Peyer's patch (tissue), 4 donors: Measurements from ENCODE around the gene LRRC25. TPM values are rescaled to one million over a fixed set of nuclear protein-coding genes. Genes with fewer than 3 reads are reported as not detected.

Experiments
- DNase-seq, 3 donors: peaks; one replicate each; pipeline ENCODE4 v3.0.0-alpha.2; 2017 to 2019
- H3K27ac ChIP-seq, 4 donors: fragments of 200-600 bp; sonication (generic); one replicate each; pipeline ENCODE4 v1.5.1; 2016 to 2019
- H3K27me3 ChIP-seq, 2 donors: fragments of 200-600 bp; sonication (generic); one replicate each; pipeline ENCODE4 v1.5.1; 2019
- H3K36me3 ChIP-seq, 3 donors: fragments of 200-600 bp; sonication (generic); one replicate each; pipeline ENCODE4 v1.5.1; 2016 to 2019
- H3K4me1 ChIP-seq, 4 donors: fragments of 200-600 bp; sonication (generic); one replicate each; pipeline ENCODE4 v1.5.1; 2016 to 2019
- H3K4me3 ChIP-seq, 4 donors: fragments of 200-600 bp; sonication (generic); 1 replicate in 3 of 4; 2 replicates in 1 of 4; pipeline ENCODE4 v1.5.1; 2016 to 2019; ENCODE audit warnings: mild to moderate bottlenecking in 1 of 4
- H3K9me3 ChIP-seq, 4 donors: fragments of 200-600 bp; sonication (generic); one replicate each; pipeline ENCODE4 v1.5.1; 2016 to 2019; ENCODE audit warnings: mild to moderate bottlenecking in 1 of 4
- CTCF ChIP-seq, 6 experiments: fragments of 450-650 bp in 4 of 6; fragments of 200-600 bp in 2 of 6; sonication (generic) in 1 of 6; IDR thresholded peaks; one replicate each; pipeline ENCODE4 v1.5.1; 2017 to 2019; ENCODE audit warnings: antibody characterized with exemption in 6 of 6, mild to moderate bottlenecking in 3 of 6, moderate library complexity in 1 of 6
- POLR2A ChIP-seq, 2 donors: fragments of 450-650 bp; IDR thresholded peaks; one replicate each; pipeline ENCODE4 v1.5.1; 2017; ENCODE audit warnings: antibody characterized with exemption in 2 of 2, mild to moderate bottlenecking in 2 of 2, moderate library complexity in 2 of 2
- total RNA-seq, 4 donors: library from RNA; depleted of rRNA; stranded (reverse); fragments of >200 nt; gene quantifications; one replicate each; pipeline ENCODE4 v1.1.0, GENCODE V29; 2016

Gene LRRC25
- total RNA-seq, 4 donors from 2014 or later, result 2.5 to 4.2 (median 3.6) TPM

DNA sequence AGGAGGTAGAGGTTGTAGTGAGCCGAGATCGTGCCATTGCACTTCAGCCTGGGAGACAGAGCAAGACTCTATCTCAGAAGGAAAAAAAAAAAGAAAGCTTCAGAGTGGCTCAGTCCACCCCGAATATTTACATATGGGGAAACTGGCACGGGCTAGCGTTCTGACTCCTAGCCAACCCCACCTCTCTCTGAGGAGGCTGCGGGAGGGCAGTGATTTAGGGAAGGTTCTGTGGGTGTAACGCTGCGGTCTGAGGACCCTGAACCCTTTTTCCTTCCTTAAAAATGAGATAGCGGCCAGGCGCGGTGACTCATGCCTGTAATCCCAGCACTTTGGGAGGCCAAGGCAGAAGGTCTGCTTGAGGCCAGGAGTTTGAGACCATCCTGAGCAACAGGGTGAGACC, 5.0 kb downstream of the LRRC25 start:
- peak in 2 of 3 donors; percentile 44 to 72 for DNase-seq
- TF ChIP-seq POLR2A (IDR thresholded peaks at IDR 0.05) (no peak), CTCF (IDR thresholded peaks at IDR 0.05) (no peak)
- Histone ChIP-seq H3K4me1 (peaks cover 5 to 20% (median 10%) of the 10 kb centered on the region in 4 donors), H3K36me3 (no peaks in the 10 kb centered on the region), H3K4me3 (no peak overlapping the region), H3K27me3 (no peaks in the 10 kb centered on the region), H3K9me3 (no peaks in the 10 kb centered on the region), H3K27ac (peak overlapping the region in 1 of 4 donors; percentile 31)

DNA sequence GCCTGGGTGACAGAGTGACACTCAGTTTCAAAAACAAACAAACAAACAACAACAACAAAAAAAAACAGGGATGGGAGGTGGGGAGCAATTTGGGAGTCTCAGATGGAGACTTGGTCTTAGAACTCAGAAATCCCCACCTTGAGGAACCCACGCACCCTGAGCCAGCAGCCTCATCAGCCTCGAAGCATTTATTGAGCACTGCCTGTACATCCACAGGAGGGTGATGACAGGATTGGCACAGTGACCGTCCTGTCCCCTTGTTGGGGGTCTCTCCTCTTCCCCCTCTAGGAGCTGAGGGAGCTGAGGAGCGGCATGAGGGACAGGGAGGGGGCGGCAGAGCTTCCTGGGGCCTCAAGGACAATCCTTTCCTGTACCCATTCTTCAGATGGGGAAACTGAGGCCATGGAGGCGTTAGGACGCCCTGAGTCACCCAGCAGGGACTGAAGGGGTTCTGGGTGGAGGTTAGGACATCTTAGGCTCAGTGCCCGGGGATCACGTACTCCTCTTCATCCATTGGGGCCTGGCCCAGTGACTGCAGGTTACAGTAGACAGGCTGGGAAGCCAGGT, 5.8 kb downstream of the LRRC25 start:
- H3K27me3 ChIP-seq, result no peaks in the 10 kb centered on the region
- no peak for TF ChIP-seq POLR2A (IDR thresholded peaks at IDR 0.05)
- TF ChIP-seq CTCF (IDR thresholded peaks at IDR 0.05), result no peak
- no peaks in the 10 kb centered on the region for H3K9me3 ChIP-seq
- DNase-seq, result no peak
- H3K4me1 ChIP-seq, result peaks cover 5 to 21% (median 7%) of the 10 kb centered on the region in 4 donors
- H3K4me3 ChIP-seq, result no peak overlapping the region
- no peak overlapping the region for H3K27ac ChIP-seq
- H3K36me3 ChIP-seq, result no peaks in the 10 kb centered on the region

DNA sequence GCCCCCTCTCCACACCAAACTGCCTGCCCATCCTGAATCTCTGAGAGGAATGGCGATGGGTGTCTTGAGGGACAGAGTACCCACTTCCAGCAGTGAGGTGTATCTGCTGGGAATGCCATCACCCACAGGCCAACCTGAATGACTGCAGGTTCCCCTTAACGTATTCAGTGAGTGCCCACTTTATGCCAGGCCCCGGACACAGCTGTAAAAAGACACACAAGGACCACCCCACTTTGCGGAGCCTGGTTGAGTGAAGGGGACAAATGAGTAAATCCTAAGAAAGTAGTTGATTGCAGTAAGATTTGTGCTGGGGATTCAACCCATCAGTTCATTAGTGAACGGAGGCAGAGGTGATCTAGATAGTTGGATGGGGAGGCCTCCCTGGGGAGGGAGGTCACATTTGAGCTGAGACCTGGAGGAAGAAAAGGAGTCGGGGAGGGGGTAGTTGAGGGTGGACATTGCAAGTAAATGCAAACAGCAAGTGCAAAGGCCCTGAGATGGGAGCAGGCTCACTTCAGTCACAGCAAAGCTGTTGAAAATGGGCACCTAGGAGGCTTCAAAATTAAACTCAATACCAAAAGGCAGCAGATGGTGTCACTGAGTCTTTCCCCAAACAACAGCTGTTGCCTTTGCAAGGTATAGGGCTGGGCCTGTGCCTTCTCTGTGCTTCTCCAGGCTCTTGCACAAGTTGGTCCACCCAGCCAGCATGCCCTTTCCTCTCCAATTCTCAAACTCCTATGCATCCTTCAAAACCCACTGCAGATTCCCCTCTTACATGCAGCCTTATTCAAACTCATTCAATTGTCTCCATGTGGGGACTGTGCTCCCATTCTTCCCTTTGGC, 7.1 kb downstream of the LRRC25 start:
- H3K9me3 ChIP-seq, result no peaks in the 10 kb centered on the region
- H3K27me3 ChIP-seq, result no peaks in the 10 kb centered on the region
- H3K4me1 ChIP-seq, result peaks cover 5 to 23% (median 7%) of the 10 kb centered on the region in 4 donors
- no peak overlapping the region for H3K27ac ChIP-seq
- H3K4me3 ChIP-seq, result no peak overlapping the region
- DNase-seq, result no peak
- TF ChIP-seq POLR2A (IDR thresholded peaks at IDR 0.05), result no peak
- TF ChIP-seq CTCF (IDR thresholded peaks at IDR 0.05), result no peak
- no peaks in the 10 kb centered on the region for H3K36me3 ChIP-seq

- Histone ChIP-seq H3K27me3 (no peaks in the 10 kb centered on the region), H3K36me3 (no peaks in the 10 kb centered on the region), H3K27ac (no peak overlapping the region), H3K4me1 (peaks cover 5 to 23% (median 9%) of the 10 kb centered on the region in 4 donors), H3K9me3 (no peaks in the 10 kb centered on the region), H3K4me3 (no peak overlapping the region)
- TF ChIP-seq POLR2A (IDR thresholded peaks at IDR 0.05) (no peak), CTCF (IDR thresholded peaks at IDR 0.05) (no peak)
- no peak for DNase-seq
These were observed 7.7 kb downstream of the LRRC25 start for GRCh38 chr19:18389726-18390064.

- peak overlapping the region in 3 of 4 donors; percentile 29 to 61 (median 51) for H3K4me3 ChIP-seq
- TF ChIP-seq CTCF (IDR thresholded peaks at IDR 0.05) (no peak), POLR2A (IDR thresholded peaks at IDR 0.05) (no peak)
- no peaks in the 10 kb centered on the region for H3K27me3 ChIP-seq
- no peaks in the 10 kb centered on the region for H3K36me3 ChIP-seq
- peak overlapping the region in 3 of 4 donors; percentile 62 to 79 (median 75) for H3K27ac ChIP-seq
- H3K4me1 ChIP-seq, result peaks cover 5 to 23% (median 9%) of the 10 kb centered on the region in 4 donors
- H3K9me3 ChIP-seq, result no peaks in the 10 kb centered on the region
- DNase-seq, result no peak
These were observed 8.3 kb downstream of the LRRC25 start for GRCh38 chr19:18388960-18389725.
